NCI-H446 treated with DMSO at 0.1 percent for 48 hours (cell line): ENCODE measurements around the gene LRIT2.

Source experiments
- DNase-seq: peaks from one replicate; lab custom pipeline; 2025; lab: John Stamatoyannopoulos, UW

The LRIT2 gene

GRCh38 chr10:84225427-84226173, at the start of gene LRIT2:
Gene LRIT2, minus strand, starts transcription at chr10:84225544. Its CDS starts 24 bp downstream, at chr10:84225520.
- no peak for DNase-seq

GRCh38 chr10:84270708-84271107, 45.4 kb upstream of the LRIT2 start:
- DNase-seq, result no peak

- no peak for DNase-seq
Observed at GRCh38 chr10:84269773-84270172, 44.4 kb upstream of the LRIT2 start.

- DNase-seq, result no peak
Observed at GRCh38 chr10:84269162-84269561, 43.8 kb upstream of the LRIT2 start.

GRCh38 chr10:84267503-84268126, 42.3 kb upstream of the LRIT2 start:
- no peak for DNase-seq

- peak; percentile 31 for DNase-seq
Observed at GRCh38 chr10:84265418-84265817, 40.1 kb upstream of the LRIT2 start.

GRCh38 chr10:84264611-84265141, 39.3 kb upstream of the LRIT2 start:
- DNase-seq, result peak; percentile 36

- DNase-seq, result no peak
Observed at GRCh38 chr10:84263716-84264115, 38.4 kb upstream of the LRIT2 start.

GRCh38 chr10:84262190-84262956, 37.0 kb upstream of the LRIT2 start:
- no peak for DNase-seq

- DNase-seq, result no peak
Observed at GRCh38 chr10:84261236-84261915, 36.0 kb upstream of the LRIT2 start.

GRCh38 chr10:84258034-84258695, 32.8 kb upstream of the LRIT2 start:
- no peak for DNase-seq

- no peak for DNase-seq
Observed at GRCh38 chr10:84257343-84258020, 32.1 kb upstream of the LRIT2 start.

GRCh38 chr10:84256510-84257342, 31.4 kb upstream of the LRIT2 start:
- DNase-seq, result no peak

- DNase-seq, result no peak
Observed at GRCh38 chr10:84254552-84255478, 29.5 kb upstream of the LRIT2 start.

GRCh38 chr10:84248794-84249193, 23.4 kb upstream of the LRIT2 start:
- no peak for DNase-seq

GRCh38 chr10:84247496-84247895, 22.2 kb upstream of the LRIT2 start:
- DNase-seq, result no peak

- peak; percentile 78 for DNase-seq
Observed at GRCh38 chr10:84244651-84245270, 19.4 kb upstream of the LRIT2 start, which contains the start of gene RGR. Gene RGR, plus strand, starts transcription at chr10:84245053. Its CDS starts 38 bp downstream, at chr10:84245091.

GRCh38 chr10:84243759-84244158, 18.4 kb upstream of the LRIT2 start:
- no peak for DNase-seq
